ENCODE results near the gene ENTPD8.

ENTPD8 gene

GRCh38 chr9:137405677-137406081 lies 35.5 kb downstream of the ENTPD8 start:
- TF ChIP-seq CREB5 (CRISPR knock-in tag; IDR thresholded peaks at IDR 0.05; ENCODE audit: low read depth) (no peak), CSRNP3 (CRISPR knock-in tag; IDR thresholded peaks at IDR 0.05) (no peak), CSDC2 (CRISPR knock-in tag; IDR thresholded peaks at IDR 0.05) (no peak), ZNF565 (CRISPR knock-in tag; conservative IDR thresholded peaks at IDR 0.05; ENCODE audit: low read depth) (no peak), PPARA (CRISPR knock-in tag; IDR thresholded peaks at IDR 0.05; ENCODE audit: borderline replicate concordance) (no peak), RARB (CRISPR knock-in tag; IDR thresholded peaks at IDR 0.05) (no peak), ZNF8 (CRISPR knock-in tag; IDR thresholded peaks at IDR 0.05) (no peak), TOX (CRISPR knock-in tag; IDR thresholded peaks at IDR 0.05; ENCODE audit: borderline replicate concordance) (no peak), POU6F1 (CRISPR knock-in tag; IDR thresholded peaks at IDR 0.05; ENCODE audit: borderline replicate concordance, low read depth) (no peak), ARNTL (CRISPR knock-in tag; IDR thresholded peaks at IDR 0.05; ENCODE audit: borderline replicate concordance, low read depth) (no peak), SNAI2 (CRISPR knock-in tag; IDR thresholded peaks at IDR 0.05) (no peak), GLIS3 (CRISPR knock-in tag; IDR thresholded peaks at IDR 0.05) (no peak), ZFP30 (CRISPR knock-in tag; IDR thresholded peaks at IDR 0.05) (no peak), PATZ1 (CRISPR knock-in tag; IDR thresholded peaks at IDR 0.05; ENCODE audit: borderline replicate concordance) (no peak), ZFP3 (CRISPR knock-in tag; IDR thresholded peaks at IDR 0.05) (no peak), ZC3H10 (CRISPR knock-in tag; IDR thresholded peaks at IDR 0.05) (no peak), ISL1 (CRISPR knock-in tag; IDR thresholded peaks at IDR 0.05) (no peak)
- ATAC-seq, result peak; percentile 18; the same call in 2 of the 3 replicates

- TF ChIP-seq PPARA (CRISPR knock-in tag; IDR thresholded peaks at IDR 0.05; ENCODE audit: borderline replicate concordance), result no peak
- TF ChIP-seq SNAI2 (CRISPR knock-in tag; IDR thresholded peaks at IDR 0.05), result no peak
- no peak for ATAC-seq
Observed at GRCh38 chr9:137404961-137405567, 36.1 kb downstream of the ENTPD8 start.

GRCh38 chr9:137403269-137403668 lies 37.9 kb downstream of the ENTPD8 start:
- no peak for ATAC-seq
- TF ChIP-seq ZNF565 (CRISPR knock-in tag; conservative IDR thresholded peaks at IDR 0.05; ENCODE audit: low read depth) (no peak), ZFP3 (CRISPR knock-in tag; IDR thresholded peaks at IDR 0.05) (no peak), ISL1 (CRISPR knock-in tag; IDR thresholded peaks at IDR 0.05) (no peak), BACH2 (CRISPR knock-in tag; IDR thresholded peaks at IDR 0.05; ENCODE audit: borderline replicate concordance) (no peak), ZC3H10 (CRISPR knock-in tag; IDR thresholded peaks at IDR 0.05) (no peak), POU6F1 (CRISPR knock-in tag; IDR thresholded peaks at IDR 0.05; ENCODE audit: borderline replicate concordance, low read depth) (no peak), CREB5 (CRISPR knock-in tag; IDR thresholded peaks at IDR 0.05; ENCODE audit: low read depth) (no peak), OSR1 (CRISPR knock-in tag; IDR thresholded peaks at IDR 0.05) (no peak), ZFP30 (CRISPR knock-in tag; IDR thresholded peaks at IDR 0.05) (no peak), CSRNP3 (CRISPR knock-in tag; IDR thresholded peaks at IDR 0.05) (no peak), GLIS3 (CRISPR knock-in tag; IDR thresholded peaks at IDR 0.05) (no peak), TCF4 (CRISPR knock-in tag; IDR thresholded peaks at IDR 0.05; ENCODE audit: borderline replicate concordance) (no peak), SNAI2 (CRISPR knock-in tag; IDR thresholded peaks at IDR 0.05) (no peak), CSDC2 (CRISPR knock-in tag; IDR thresholded peaks at IDR 0.05) (no peak)

Measured in SK-N-SH treated with all-trans-retinoic acid at 6 μM for 48 hours (cell line).